ENCODE results near the gene MXRA7. TPM values are rescaled to one million over a fixed set of nuclear protein-coding genes. Genes with fewer than 3 reads are reported as not detected.
"Not testable (repeated sequence)": the region's sequence is repeated elsewhere in the genome, so short reads cannot be mapped to it uniquely, and the experiment has no call there.

Gene MXRA7
- total RNA-seq, 2 experiments from 2014 or later = 1.6 to 4.9 TPM

GRCh38 chr17:76638263-76638662, 72.5 kb downstream of the MXRA7 start:
- no peak for TF ChIP-seq EZH2phosphoT487 (IDR thresholded peaks at IDR 0.05; ENCODE audit: borderline replicate concordance, low read depth, low read length)
- no peak for TF ChIP-seq CTCF (conservative IDR thresholded peaks at IDR 0.05; ENCODE audit: low read length)
- H3K4me1 ChIP-seq (ENCODE audit: insufficient read depth, low read length, poor library complexity, severe bottlenecking) = no peaks in the 10 kb centered on the region
- no peaks in the 10 kb centered on the region for H3K79me2 ChIP-seq (ENCODE audit: insufficient read depth, low read depth, low read length)
- no peaks in the 10 kb centered on the region for H3K36me3 ChIP-seq (ENCODE audit: insufficient read depth, low read length)
- intact Hi-C loops (cut with micrococcal nuclease; ENCODE audit: unreplicated experiment) = no loop called here
- no peaks in the 10 kb centered on the region for H3K9me2 ChIP-seq (ENCODE audit: insufficient read depth, low read length)
- CTCF ChIA-PET (ENCODE audit: unreplicated experiment) = no interaction called here
- no peak overlapping the region for H2AFZ ChIP-seq (ENCODE audit: low read length)
- no peak for DNase-seq (ENCODE audit: low spot score)
- no TSS peak for BruUV-seq (replicated peaks)
- H3K4me3 ChIP-seq (ENCODE audit: low read depth, low read length, poor library complexity, severe bottlenecking) = no peak overlapping the region
- H3K27ac ChIP-seq (ENCODE audit: low read depth, low read length, poor library complexity, severe bottlenecking) = no peak overlapping the region
- H3K9me3 ChIP-seq (ENCODE audit: low read length) = no peaks in the 10 kb centered on the region
- H4K20me1 ChIP-seq (ENCODE audit: insufficient read depth, low read length) = no peaks in the 10 kb centered on the region
- H3K4me2 ChIP-seq (ENCODE audit: low read length) = no peak overlapping the region
- POLR2A ChIA-PET = interaction anchor here (0.6 kb wide), 2 partner anchors 18 to 465 kb away, joined by 3 read pairs; no protein-coding TSS in a partner anchor

- H3K36me3 ChIP-seq (ENCODE audit: insufficient read depth, low read length); H2AFZ ChIP-seq (ENCODE audit: low read length); BruUV-seq (replicated peaks); H3K4me1 ChIP-seq (ENCODE audit: insufficient read depth, low read length, poor library complexity, severe bottlenecking); H3K79me2 ChIP-seq (ENCODE audit: insufficient read depth, low read depth, low read length); CTCF ChIA-PET (ENCODE audit: unreplicated experiment); H3K9me2 ChIP-seq (ENCODE audit: insufficient read depth, low read length); POLR2A ChIA-PET; H4K20me1 ChIP-seq (ENCODE audit: insufficient read depth, low read length); H3K4me3 ChIP-seq (ENCODE audit: low read depth, low read length, poor library complexity, severe bottlenecking); H3K27ac ChIP-seq (ENCODE audit: low read depth, low read length, poor library complexity, severe bottlenecking); H3K9me3 ChIP-seq (ENCODE audit: low read length); H3K4me2 ChIP-seq (ENCODE audit: low read length); intact Hi-C loops (cut with micrococcal nuclease; ENCODE audit: unreplicated experiment); DNase-seq (ENCODE audit: low spot score): not testable (repeated sequence)
Measured at GRCh38 chr17:76636486-76637206, 74.1 kb downstream of the MXRA7 start.

GRCh38 chr17:76635659-76636360, 75.0 kb downstream of the MXRA7 start:
- H3K4me2 ChIP-seq (ENCODE audit: low read length) = no peak overlapping the region
- CTCF ChIA-PET (ENCODE audit: unreplicated experiment) = no interaction called here
- no peak overlapping the region for H3K27ac ChIP-seq (ENCODE audit: low read depth, low read length, poor library complexity, severe bottlenecking)
- H4K20me1 ChIP-seq (ENCODE audit: insufficient read depth, low read length) = no peaks in the 10 kb centered on the region
- intact Hi-C loops (cut with micrococcal nuclease; ENCODE audit: unreplicated experiment) = no loop called here
- POLR2A ChIA-PET = no interaction called here
- no peaks in the 10 kb centered on the region for H3K79me2 ChIP-seq (ENCODE audit: insufficient read depth, low read depth, low read length)
- TF ChIP-seq EZH2phosphoT487 (IDR thresholded peaks at IDR 0.05; ENCODE audit: borderline replicate concordance, low read depth, low read length) (no peak), CTCF (conservative IDR thresholded peaks at IDR 0.05; ENCODE audit: low read length) (no peak)
- no peak overlapping the region for H2AFZ ChIP-seq (ENCODE audit: low read length)
- no peaks in the 10 kb centered on the region for H3K9me2 ChIP-seq (ENCODE audit: insufficient read depth, low read length)
- no peak overlapping the region for H3K4me3 ChIP-seq (ENCODE audit: low read depth, low read length, poor library complexity, severe bottlenecking)
- no peaks in the 10 kb centered on the region for H3K36me3 ChIP-seq (ENCODE audit: insufficient read depth, low read length)
- H3K9me3 ChIP-seq (ENCODE audit: low read length) = no peaks in the 10 kb centered on the region
- BruUV-seq (replicated peaks) = no TSS peak
- H3K4me1 ChIP-seq (ENCODE audit: insufficient read depth, low read length, poor library complexity, severe bottlenecking) = no peaks in the 10 kb centered on the region
- DNase-seq (ENCODE audit: low spot score) = no peak

Measured in OCI-LY7 (cell line).